MM.1S (cell line): ENCODE measurements around the gene RNF217.

Source experiments
- EZH2 ChIP-seq: fragments of 300-600 bp; sonication (generic); optimal IDR thresholded peaks from 2 replicates; pipeline ENCODE3; 2017; ENCODE audit warnings: low read depth, mild to moderate bottlenecking, antibody characterized with exemption, low read length, mixed read lengths
- EZH2phosphoT487 ChIP-seq: fragments of 300-600 bp; sonication (generic); IDR thresholded peaks from 2 replicates; pipeline ENCODE4 v1.6.1; 2018; ENCODE audit warnings: antibody characterized with exemption, low read length
- TF ChIP-seq, protein P1 (sequence below): fragments of 300-600 bp; sonication (generic); IDR thresholded peaks from 2 replicates; pipeline ENCODE4 v1.5.1; 2016; ENCODE audit warnings: antibody characterized with exemption, low read length, mixed read lengths

DNA sequence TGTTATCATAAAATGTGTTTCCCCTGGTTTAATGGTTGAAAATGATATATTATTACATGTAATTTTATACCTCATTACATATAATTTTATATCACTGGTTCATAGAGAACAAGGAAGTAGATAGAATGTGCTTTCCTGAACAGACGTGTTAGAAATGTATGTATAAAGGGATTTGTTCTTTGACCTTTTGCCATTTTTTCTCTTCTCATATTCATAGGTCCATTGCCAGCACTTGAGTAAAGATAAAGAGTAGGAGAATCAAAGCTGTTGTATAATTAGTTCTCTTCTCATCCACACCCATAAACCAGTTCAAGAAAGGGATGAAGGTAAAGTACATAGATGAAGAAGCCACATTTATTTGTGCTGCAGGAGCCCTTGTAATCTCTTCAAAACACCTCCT lies 46.7 kb downstream of the RNF217 start:
- no peak for TF ChIP-seq EZH2
- TF ChIP-seq, protein P1, sequence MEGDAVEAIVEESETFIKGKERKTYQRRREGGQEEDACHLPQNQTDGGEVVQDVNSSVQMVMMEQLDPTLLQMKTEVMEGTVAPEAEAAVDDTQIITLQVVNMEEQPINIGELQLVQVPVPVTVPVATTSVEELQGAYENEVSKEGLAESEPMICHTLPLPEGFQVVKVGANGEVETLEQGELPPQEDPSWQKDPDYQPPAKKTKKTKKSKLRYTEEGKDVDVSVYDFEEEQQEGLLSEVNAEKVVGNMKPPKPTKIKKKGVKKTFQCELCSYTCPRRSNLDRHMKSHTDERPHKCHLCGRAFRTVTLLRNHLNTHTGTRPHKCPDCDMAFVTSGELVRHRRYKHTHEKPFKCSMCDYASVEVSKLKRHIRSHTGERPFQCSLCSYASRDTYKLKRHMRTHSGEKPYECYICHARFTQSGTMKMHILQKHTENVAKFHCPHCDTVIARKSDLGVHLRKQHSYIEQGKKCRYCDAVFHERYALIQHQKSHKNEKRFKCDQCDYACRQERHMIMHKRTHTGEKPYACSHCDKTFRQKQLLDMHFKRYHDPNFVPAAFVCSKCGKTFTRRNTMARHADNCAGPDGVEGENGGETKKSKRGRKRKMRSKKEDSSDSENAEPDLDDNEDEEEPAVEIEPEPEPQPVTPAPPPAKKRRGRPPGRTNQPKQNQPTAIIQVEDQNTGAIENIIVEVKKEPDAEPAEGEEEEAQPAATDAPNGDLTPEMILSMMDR: no peak
- no peak for TF ChIP-seq EZH2phosphoT487
